Activated CD8-positive, alpha-beta T cell treated with anti-CD3 and anti-CD28 coated beads for 36 hours (primary cell): ENCODE measurements around the gene SYNC. TPM values are rescaled to one million over a fixed set of nuclear protein-coding genes. Genes with fewer than 3 reads are reported as not detected.

Source experiments
- ATAC-seq: fragments of 200-7000 bp; cut with Tn5 transposase; one replicate; pipeline ENCODE4 v1.10.0; 2021; ENCODE audit warnings: mild to moderate bottlenecking, moderate library complexity
- CTCF ChIA-PET: fragments of 350-600 bp; sonication (Branson Sonifier 250); formaldehyde crosslinking; loops from one replicate; lab custom pipeline; 2021; ENCODE audit warnings: antibody characterized with exemption; lab: Charles Lee
- POLR2A ChIA-PET: fragments of 350-600 bp; sonication (Branson Sonifier 250); formaldehyde crosslinking; loops from one replicate; lab custom pipeline; 2021; ENCODE audit warnings: antibody characterized with exemption; lab: Charles Lee
- DNase-seq: peaks from one replicate; pipeline ENCODE4 v3.0.0-alpha.2; 2020
- H3K27ac Mint-ChIP-seq: one replicate; pipeline ENCODE4 v1.8.0; 2021; ENCODE audit warnings: mild to moderate bottlenecking, mixed read lengths
- H3K27me3 Mint-ChIP-seq: one replicate; pipeline ENCODE4 v1.8.0; 2021; ENCODE audit warnings: mixed read lengths
- H3K36me3 Mint-ChIP-seq: one replicate; pipeline ENCODE4 v1.8.0; 2021; ENCODE audit warnings: low read depth, mixed read lengths
- H3K4me1 Mint-ChIP-seq: one replicate; pipeline ENCODE4 v1.8.0; 2021; ENCODE audit warnings: low read depth, mixed read lengths
- H3K4me3 Mint-ChIP-seq: one replicate; pipeline ENCODE4 v1.8.0; 2021; ENCODE audit warnings: mild to moderate bottlenecking, moderate library complexity, mixed read lengths
- H3K9me3 Mint-ChIP-seq: one replicate; pipeline ENCODE4 v1.8.0; 2021; ENCODE audit warnings: mixed read lengths
- intact Hi-C: fragments of 100-400 bp; cut with micrococcal nuclease; formaldehyde crosslinking; loops from one replicate; pipeline ENCODE4 v1.10.0; 2022
- total RNA-seq, 2 experiments: library from RNA; stranded (reverse); gene quantifications; one replicate each; pipeline ENCODE4 v1.2.3, GENCODE V29; 2021
- TF ChIP-seq, protein P1 (sequence below): fragments of 200-600 bp; IDR thresholded peaks from one replicate; pipeline ENCODE4 v1.8.0; 2022; ENCODE audit warnings: antibody characterized with exemption, mild to moderate bottlenecking

SYNC gene
- total RNA-seq: not detected

DNA sequence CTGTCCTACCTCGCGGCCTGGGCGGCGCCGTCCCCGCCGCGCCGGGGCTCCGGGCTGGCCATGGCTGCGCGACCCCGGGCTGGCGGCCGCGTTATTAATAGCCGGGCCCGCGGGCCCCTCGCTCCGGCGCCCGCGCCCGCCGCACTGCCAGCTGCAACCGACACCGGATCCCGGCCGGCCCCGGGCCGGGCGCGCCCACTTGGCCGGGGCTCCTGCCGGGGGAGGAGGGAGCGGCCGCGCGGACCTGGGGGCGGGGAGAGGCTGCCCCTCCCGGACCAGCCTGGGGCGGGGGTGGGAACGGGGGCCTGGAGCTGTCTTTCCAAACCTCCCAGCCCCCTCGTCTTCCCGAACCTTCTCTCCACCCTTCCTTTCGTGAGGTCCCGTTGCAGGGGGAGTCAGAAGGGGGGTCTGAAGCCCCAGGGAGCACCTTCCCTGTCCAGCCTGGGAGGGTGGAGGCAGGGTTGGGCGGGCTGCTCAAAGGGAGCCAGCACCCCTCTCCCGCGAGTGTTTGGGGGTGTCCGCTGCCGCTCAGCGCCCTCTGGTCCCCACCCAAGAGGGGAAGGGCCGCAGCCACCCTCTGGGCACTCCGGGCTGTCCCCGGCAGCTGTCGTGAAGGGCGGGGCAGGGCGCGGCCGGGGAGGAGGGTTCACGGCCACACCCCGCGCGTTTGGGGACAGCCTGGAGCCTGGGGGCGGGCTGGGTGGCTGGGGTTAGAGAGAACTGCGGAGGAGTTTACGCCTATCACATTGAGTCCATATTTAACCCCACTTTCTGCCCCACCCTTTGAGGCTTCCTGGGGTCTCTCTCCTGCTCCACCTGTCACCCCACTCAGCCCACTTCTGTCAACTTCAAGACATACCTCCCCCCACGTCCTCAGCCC lies at the start of gene SYNC:
TSS of gene SYNC (minus strand) at position 172 of the 880 bp plus-strand sequence. CDS start at position 62, 110 bp downstream.
- peaks cover 30% of the 10 kb centered on the region for H3K27me3 Mint-ChIP-seq
- no peaks in the 10 kb centered on the region for H3K36me3 Mint-ChIP-seq
- CTCF ChIA-PET: interaction anchor here (1.2 to 3.0 kb wide), 3 partner anchors 9 to 182 kb away, joined by 3 to 12 read pairs (median 3); no protein-coding TSS in a partner anchor
- H3K27ac Mint-ChIP-seq: no peak within 1 kb of the TSS
- POLR2A ChIA-PET: interaction anchor here (0.8 to 1.6 kb wide), 3 partner anchors 10 to 70 kb away, joined by 3 to 4 read pairs (median 3); no protein-coding TSS in a partner anchor
- peak within 1 kb of the TSS; percentile 1 for H3K4me3 Mint-ChIP-seq
- no peaks in the 10 kb centered on the region for H3K9me3 Mint-ChIP-seq
- H3K4me1 Mint-ChIP-seq: peaks cover 5% of the 10 kb centered on the region
- DNase-seq (peak; percentile 33), ATAC-seq (peak; percentile 68)
- intact Hi-C loops: no loop called here
- TF ChIP-seq, protein P1, sequence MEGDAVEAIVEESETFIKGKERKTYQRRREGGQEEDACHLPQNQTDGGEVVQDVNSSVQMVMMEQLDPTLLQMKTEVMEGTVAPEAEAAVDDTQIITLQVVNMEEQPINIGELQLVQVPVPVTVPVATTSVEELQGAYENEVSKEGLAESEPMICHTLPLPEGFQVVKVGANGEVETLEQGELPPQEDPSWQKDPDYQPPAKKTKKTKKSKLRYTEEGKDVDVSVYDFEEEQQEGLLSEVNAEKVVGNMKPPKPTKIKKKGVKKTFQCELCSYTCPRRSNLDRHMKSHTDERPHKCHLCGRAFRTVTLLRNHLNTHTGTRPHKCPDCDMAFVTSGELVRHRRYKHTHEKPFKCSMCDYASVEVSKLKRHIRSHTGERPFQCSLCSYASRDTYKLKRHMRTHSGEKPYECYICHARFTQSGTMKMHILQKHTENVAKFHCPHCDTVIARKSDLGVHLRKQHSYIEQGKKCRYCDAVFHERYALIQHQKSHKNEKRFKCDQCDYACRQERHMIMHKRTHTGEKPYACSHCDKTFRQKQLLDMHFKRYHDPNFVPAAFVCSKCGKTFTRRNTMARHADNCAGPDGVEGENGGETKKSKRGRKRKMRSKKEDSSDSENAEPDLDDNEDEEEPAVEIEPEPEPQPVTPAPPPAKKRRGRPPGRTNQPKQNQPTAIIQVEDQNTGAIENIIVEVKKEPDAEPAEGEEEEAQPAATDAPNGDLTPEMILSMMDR: no peak

DNA sequence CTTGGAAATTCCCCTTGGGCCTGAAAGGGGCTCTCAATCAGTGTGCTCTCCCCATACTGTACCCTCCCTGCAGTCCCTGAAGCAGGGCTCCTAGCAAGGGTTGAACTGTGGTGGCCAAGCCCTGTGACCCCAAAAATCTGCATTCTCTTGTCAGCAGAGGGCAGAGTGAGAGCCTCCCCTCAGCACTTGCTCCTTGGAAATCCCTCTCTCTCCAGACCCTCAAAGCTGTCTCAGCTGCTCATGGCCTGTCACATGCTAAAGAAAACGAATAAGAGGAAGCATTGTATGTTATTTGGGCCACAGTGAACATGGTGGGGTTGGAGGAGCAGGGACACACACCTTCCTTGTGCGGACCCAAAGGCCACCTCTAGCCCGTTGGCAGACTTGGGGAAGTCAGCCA lies 47.2 kb upstream of the SYNC start:
- H3K4me1 Mint-ChIP-seq: peaks cover 10% of the 10 kb centered on the region
- H3K27me3 Mint-ChIP-seq: peaks cover 4% of the 10 kb centered on the region
- TF ChIP-seq, protein P1: no peak
- CTCF ChIA-PET: interaction anchor here (1.3 to 4.1 kb wide), 5 partner anchors 23 to 123 kb away, joined by 3 to 12 read pairs (median 6); no protein-coding TSS in a partner anchor
- intact Hi-C loops: no loop called here
- no peak overlapping the region for H3K27ac Mint-ChIP-seq
- no peaks in the 10 kb centered on the region for H3K36me3 Mint-ChIP-seq
- H3K4me3 Mint-ChIP-seq: no peak overlapping the region
- ATAC-seq (no peak), DNase-seq (no peak)
- H3K9me3 Mint-ChIP-seq: no peaks in the 10 kb centered on the region
- POLR2A ChIA-PET: interaction anchor here (1.2 kb wide), 1 partner anchor 22 kb away, joined by 4 read pairs; no protein-coding TSS in a partner anchor

DNA sequence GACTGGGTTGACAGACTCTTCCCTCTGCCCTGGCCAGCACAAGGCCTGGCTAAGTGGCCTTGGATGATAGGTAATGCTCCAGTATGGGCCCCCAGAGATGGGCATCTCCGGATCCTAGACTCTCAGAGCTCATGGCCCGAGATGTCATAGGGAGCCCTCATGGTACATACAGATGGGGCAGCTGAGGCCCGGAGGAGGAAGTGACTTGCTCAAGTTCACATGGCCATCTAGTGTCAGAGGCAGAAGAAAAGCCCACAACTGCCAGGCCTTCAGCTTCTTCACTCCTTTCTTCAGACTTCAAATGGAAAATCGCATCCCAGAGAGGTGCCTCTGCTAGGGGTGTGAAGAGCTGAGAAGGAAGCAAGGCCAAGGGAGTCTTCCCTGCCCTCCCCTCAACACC lies 46.8 kb upstream of the SYNC start:
- Mint-ChIP-seq H3K9me3 (no peaks in the 10 kb centered on the region), H3K4me3 (no peak overlapping the region), H3K4me1 (peaks cover 8% of the 10 kb centered on the region), H3K27ac (no peak overlapping the region), H3K36me3 (no peaks in the 10 kb centered on the region), H3K27me3 (peaks cover 1% of the 10 kb centered on the region)
- CTCF ChIA-PET: interaction anchor here (1.3 to 4.1 kb wide), 5 partner anchors 23 to 123 kb away, joined by 3 to 12 read pairs (median 6); no protein-coding TSS in a partner anchor
- ATAC-seq: no peak
- TF ChIP-seq, protein P1: no peak
- POLR2A ChIA-PET: interaction anchor here (1.2 kb wide), 1 partner anchor 22 kb away, joined by 4 read pairs; no protein-coding TSS in a partner anchor
- intact Hi-C loops: no loop called here
- no peak for DNase-seq

DNA sequence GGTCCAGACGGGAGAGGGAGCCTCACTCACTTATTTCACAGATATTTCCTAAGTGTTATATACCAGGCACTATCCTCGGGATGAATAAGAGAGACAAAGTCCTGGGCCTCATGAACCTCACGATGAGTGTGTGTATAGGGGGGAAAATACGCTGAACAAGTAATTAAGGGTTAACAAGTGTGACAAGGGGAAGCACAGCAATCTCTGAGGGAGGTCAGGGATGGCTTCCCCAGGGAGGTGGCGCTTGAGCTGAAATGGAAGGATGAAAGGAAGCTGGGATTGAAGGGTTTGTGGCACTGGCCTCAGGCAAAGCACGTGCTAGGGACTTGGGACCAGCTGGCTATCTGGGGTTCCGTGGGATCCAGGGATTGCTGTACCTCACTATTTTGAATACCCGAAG lies 46.4 kb upstream of the SYNC start:
- TF ChIP-seq, protein P1: no peak
- DNase-seq (no peak), ATAC-seq (no peak)
- no peaks in the 10 kb centered on the region for H3K27me3 Mint-ChIP-seq
- POLR2A ChIA-PET: interaction anchor here (1.2 kb wide), 1 partner anchor 23 kb away, joined by 4 read pairs; no protein-coding TSS in a partner anchor
- no peaks in the 10 kb centered on the region for H3K9me3 Mint-ChIP-seq
- H3K4me1 Mint-ChIP-seq: peaks cover 6% of the 10 kb centered on the region
- no peak overlapping the region for H3K4me3 Mint-ChIP-seq
- no peaks in the 10 kb centered on the region for H3K36me3 Mint-ChIP-seq
- CTCF ChIA-PET: interaction anchor here (1.3 to 4.1 kb wide), 5 partner anchors 24 to 124 kb away, joined by 3 to 12 read pairs (median 6); no protein-coding TSS in a partner anchor
- intact Hi-C loops: no loop called here
- no peak overlapping the region for H3K27ac Mint-ChIP-seq
